ENCODE data around the gene ZNF22. TPM values are rescaled to one million over a fixed set of nuclear protein-coding genes. Genes with fewer than 3 reads are reported as not detected.

ZNF22 gene
- total and polyA plus RNA-seq, 2 of the 8 experiments (the other 6 are each of a cell fraction or from before 2014, with no cell fraction given): 18.2 to 45.2 TPM

GRCh38 chr10:44993922-44994751, 6.6 kb upstream of the ZNF22 start (continued):
- TF ChIP-seq RAD21 (IDR thresholded peaks at IDR 0.05 in 1 of 2, conservative IDR thresholded peaks at IDR 0.05 in 1 of 2; ENCODE audit: low read depth in 2 of 2, low read length in 2 of 2): peak; percentile 17 to 31; a peak in 2 of 4 replicates
- no peak for TF ChIP-seq JUN (IDR thresholded peaks at IDR 0.05; ENCODE audit: low read depth, low read length)
- TF ChIP-seq SAP30 (IDR thresholded peaks at IDR 0.05; ENCODE audit: insufficient read depth, insufficient replicate concordance, low read length): no peak
- no peak for TF ChIP-seq E2F6 (IDR thresholded peaks at IDR 0.05)
